Activated T-cell treated with anti-CD3 and anti-CD28 coated beads, Interleukin-2, amount 50 U/mL, for 1 hour (primary cell): ENCODE results near the gene SENP7.
A peak's percentile ranks its signal among the peaks of the same experiment; 100 is the strongest.
"Not testable (repeated sequence)": the region's sequence is repeated elsewhere in the genome, so short reads cannot be mapped to it uniquely, and the experiment has no call there.

Experiments used
- DNase-seq: peaks from one replicate; pipeline ENCODE4 v3.0.0-alpha.2; 2020

SENP7 gene

DNA sequence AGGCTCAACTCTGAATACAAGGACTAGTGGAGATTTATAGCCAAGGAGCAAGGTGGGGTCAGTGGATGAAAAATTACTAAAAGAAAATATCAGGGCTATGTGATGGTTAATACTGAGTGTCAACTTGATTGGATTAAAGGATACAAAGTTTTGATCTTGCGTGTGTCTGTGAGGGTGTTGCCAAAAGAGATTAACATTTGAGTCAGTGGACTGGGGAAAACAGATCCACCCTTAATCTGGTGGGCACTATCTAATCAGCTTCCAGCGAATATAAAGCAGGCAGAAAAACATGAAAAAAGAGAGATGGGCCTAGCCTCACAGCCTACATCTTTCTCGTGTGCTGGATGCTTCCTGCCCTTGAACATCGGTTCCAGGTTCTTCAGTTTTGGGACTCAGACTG lies 14.4 kb upstream of the SENP7 start:
- DNase-seq, result no peak

DNA sequence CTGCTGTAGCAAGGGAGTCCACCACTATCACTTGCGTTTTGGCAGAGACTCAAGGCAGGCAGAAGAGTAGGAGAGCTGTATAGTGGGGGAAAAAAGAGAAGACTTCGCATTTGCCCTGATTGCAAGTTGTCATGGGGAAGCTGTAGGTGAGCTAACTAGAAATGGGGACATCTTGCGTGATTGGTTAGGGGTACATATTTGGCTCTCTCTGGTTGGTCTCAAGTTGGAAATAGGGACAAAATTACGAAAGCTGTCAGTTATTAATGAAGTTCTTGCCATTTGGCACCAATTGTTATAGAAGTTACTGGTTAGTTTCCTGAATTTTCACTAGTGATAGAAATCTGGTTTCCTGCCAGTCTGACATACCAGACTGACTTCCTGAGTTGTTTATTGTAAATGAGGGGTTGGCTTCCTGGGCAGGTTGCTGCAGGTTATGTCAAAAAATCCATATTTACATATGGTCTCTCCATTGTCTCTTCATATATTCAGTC lies 8.2 kb upstream of the SENP7 start:
- DNase-seq, result no peak

GRCh38 chr3:101519685-101520365 lies 6.8 kb upstream of the SENP7 start:
- DNase-seq, result no peak

DNA sequence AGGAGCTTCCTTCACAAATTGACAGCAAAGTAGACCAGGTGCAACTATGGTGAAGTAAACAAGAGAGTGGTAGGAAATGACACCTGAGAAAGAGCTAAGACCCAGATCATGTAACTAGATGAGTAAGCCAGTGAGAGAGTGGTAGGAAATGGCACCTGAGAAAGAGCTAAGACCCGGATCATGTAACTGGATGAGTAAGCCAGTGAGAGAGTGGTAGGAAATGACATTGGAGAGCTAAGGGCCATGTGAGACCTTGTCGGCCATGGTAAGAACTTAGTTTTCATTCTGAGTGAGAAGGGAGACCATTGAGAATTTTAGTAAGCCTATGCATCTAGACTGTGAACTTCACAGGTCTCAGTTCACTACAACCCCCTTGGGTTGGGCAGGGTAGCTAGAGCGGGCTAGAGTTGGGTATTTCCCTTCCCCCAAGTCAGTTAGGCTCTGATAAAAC lies 5.4 kb upstream of the SENP7 start:
- DNase-seq, result peak; percentile 35

DNA sequence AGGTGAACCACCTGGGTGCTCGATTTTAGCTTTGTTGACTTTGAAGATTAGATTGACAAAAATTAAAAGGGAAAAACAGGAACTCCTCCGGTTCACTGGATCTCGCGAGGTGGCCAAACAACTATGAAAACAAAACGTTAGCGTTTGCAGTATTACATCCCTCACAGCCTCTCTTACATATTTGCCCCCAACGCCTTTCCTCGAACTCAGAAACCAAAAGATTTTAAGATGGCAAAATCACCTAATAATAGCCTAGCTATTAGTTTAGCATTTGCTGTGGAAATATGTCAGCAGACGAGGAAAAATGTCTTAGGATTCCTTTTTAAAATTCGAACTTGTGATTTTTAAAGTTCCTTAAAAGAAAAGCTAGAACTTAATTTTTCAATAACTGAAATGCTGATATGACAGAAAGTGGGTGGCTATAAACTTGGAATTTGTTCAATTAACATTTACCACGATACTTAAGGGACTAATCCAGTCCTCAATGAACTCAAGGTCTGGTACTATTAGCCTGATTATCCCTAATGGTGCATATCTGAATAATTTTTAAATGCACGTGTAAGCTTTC lies 491 bp upstream of the SENP7 start:
- DNase-seq, result no peak

GRCh38 chr3:101512396-101512645 lies 691 bp downstream of the SENP7 start:
- no peak for DNase-seq

DNA sequence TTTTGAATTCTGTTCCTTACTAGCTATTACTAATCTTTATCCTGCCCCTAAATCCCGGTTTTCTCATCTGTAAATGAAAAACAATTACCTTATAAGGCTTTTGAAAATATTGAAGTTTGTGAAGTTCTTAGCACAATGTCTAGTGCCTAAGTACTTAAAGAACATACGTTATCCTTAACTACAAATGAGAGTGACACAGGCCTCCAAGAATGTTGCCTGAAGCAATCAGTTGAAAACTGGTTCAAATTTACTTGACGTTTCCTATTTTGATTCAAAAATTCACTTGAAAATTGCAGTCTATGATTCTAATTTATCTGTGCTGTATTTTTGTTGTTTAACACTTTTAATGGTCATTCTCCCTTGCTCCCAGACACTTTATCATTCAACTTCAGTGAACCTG lies 3.2 kb downstream of the SENP7 start:
- no peak for DNase-seq

DNA sequence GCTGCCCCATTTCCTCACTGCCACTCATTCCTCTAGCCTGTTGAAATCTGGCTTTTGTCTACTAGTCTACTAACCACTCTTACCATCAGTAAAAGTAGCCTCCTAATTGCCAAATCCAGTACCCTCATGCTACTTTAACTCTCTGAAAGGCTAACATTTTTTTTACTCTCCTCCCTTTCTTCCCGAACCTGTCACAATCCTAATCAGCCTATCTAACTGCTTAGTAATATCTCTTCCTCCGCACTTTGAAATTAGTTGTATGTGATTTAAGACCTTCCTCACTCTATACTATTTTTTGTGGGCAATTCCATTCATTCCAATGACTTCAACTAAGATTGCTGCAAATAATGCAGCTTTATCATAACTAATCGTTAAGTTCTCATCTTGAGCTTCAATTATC lies 3.7 kb downstream of the SENP7 start:
- DNase-seq, result no peak

DNA sequence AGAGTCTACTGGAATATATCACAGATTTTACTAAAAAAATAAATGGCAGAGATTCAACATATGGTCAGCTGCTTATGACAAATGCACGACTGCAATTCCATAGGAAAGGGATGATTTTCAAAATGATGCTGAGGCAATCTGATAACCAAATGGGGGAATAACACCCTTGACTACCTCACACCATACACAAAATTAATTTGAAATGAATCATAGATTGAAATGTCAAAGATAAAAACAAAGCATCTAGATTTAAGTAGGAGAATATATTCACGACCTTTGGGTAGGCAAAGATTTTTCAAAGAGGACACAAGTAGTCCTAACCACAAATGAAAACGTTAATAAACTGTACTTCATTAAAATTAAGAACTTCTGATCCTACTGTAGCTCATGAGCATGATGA lies 11.2 kb downstream of the SENP7 start:
- DNase-seq, result no peak

- no peak for DNase-seq
Measured at GRCh38 chr3:101500208-101500607, 12.8 kb downstream of the SENP7 start.

- DNase-seq, result no peak
Measured at GRCh38 chr3:101497803-101498202, 15.2 kb downstream of the SENP7 start.

- no peak for DNase-seq
Measured at GRCh38 chr3:101495552-101495951, 17.5 kb downstream of the SENP7 start.

- DNase-seq, result no peak
Measured at GRCh38 chr3:101484805-101485620, 28.0 kb downstream of the SENP7 start.

DNA sequence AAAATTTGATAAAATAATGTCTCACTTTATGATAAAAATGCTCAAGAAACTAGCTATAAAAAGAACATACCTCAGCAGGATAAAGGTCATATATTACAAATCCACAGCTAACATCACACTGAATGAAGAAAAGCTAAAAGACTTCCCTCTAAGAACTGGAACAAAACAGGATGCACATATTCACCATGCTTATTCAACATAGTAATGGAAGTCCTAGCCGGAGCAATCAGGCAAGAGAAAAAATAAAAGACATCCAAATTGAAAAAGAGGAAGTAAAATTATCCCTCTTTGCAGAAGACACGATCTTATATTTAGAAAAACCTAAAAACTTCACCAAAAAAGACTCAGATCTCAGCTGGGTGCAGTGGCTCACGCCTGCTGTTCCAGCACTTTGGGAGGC lies 34.0 kb downstream of the SENP7 start:
- no peak for DNase-seq

- not testable (repeated sequence) for DNase-seq
Measured at GRCh38 chr3:101474841-101475552, 38.0 kb downstream of the SENP7 start.

GRCh38 chr3:101468676-101469075 lies 44.3 kb downstream of the SENP7 start:
- DNase-seq, result not testable (repeated sequence)

DNA sequence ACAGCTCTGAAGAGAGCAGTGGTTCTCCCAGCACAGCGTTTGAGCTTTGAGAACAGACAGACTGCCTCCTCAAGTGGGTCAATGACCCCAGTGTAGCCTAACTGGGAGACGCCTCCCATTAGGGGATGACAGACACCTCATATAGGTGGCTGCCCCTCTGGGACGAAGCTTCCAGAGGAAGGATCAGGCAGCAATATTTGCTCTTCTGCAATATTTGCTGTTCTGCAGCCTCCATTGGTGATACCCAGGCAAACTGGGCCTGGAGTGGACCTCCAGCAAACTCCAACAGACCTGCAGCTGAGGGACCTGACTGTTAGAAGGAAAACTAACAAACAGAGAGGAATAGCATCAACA lies 45.7 kb downstream of the SENP7 start:
- not testable (repeated sequence) for DNase-seq

- peak; percentile 75 for DNase-seq
Measured at GRCh38 chr3:101466465-101467309, 46.3 kb downstream of the SENP7 start.

DNA sequence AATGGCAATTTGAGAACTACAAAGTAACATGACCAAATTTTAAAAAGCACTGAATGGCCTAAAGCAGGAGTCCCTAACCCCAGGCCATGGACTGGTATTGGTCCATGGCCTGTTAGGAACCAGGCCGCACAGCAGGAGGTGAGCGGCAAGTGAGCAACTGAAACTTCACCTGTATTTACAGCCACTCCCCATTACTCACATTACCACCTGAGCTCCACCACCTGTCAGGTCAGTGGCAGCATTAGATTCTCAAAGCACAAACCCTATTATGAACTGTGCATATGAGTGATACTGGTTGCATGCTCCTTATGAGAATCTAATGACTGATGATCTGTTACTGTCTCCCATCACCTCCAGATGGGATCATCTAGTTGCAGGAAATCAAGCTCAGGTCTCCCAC lies 48.8 kb downstream of the SENP7 start:
- DNase-seq, result no peak

DNA sequence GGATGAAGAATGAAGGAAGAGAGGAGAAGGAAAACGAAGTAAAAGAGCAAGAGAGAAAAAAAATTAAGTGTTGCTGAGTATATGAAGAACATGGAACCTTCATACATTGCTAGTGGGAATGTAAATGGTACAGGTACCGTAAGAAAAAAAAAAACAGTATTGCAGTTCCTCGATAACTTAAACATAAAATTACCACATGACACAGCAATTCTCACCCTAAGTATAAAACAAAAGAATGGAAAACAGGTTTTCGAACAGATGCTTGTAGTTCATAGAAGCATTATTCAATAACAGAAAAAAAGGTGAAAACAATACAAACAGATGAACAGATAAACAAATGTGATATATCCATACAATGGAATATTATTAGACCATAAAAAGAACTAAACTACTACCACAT lies 51.6 kb downstream of the SENP7 start:
- no peak for DNase-seq

DNA sequence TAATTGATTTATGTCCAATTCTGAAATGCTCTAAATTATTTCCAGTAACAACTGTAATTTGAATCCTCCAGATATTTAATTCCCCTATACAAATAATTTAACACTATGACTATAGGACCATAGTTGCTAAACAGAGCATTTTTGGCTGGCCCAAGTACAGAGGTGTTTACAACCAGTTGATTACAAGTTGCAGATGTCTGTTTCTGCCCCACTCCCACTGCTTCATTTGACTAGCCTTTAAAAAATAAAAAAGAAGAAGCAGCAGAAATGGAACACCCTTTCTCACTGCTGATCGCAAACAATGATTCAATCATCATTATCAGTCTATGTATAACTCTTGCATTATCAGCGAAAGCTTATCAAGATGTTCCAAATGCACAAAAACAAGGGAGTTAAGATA lies 54.6 kb downstream of the SENP7 start:
- DNase-seq, result no peak

- no peak for DNase-seq
Measured at GRCh38 chr3:101454629-101455028, 58.4 kb downstream of the SENP7 start.

DNA sequence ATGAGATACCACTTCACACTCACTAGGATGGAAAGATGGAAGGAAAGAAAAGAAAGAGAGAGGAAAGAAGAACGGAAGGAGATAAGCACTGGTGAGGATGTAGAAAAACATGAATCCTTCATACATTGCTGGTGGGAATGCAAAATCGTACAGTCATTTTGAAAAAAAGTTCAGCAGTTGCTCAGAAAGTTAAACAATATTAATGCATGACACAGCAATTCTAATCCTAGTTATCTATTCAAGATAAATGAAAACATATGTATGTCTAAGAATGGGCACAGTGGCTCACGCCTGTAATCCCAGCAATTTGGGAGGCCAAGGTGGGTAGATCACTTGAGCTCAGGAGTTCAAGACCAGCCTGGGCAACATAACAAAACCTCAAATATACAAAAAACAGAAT lies 59.1 kb downstream of the SENP7 start:
- DNase-seq, result no peak
